Activated naive CD8-positive, alpha-beta T cell (primary cell): ENCODE results near the gene PPP1R1B.

Experiments
- H3K27ac Mint-ChIP-seq: one replicate; pipeline ENCODE4 v1.8.0; 2021; ENCODE audit warnings: mixed read lengths
- H3K27me3 Mint-ChIP-seq: one replicate; pipeline ENCODE4 v1.8.0; 2021; ENCODE audit warnings: mixed read lengths
- H3K36me3 Mint-ChIP-seq: one replicate; pipeline ENCODE4 v1.8.0; 2021; ENCODE audit warnings: mixed read lengths
- H3K4me1 Mint-ChIP-seq: one replicate; pipeline ENCODE4 v1.8.0; 2021; ENCODE audit warnings: low read depth, mixed read lengths
- H3K4me3 Mint-ChIP-seq: one replicate; pipeline ENCODE4 v1.8.0; 2021; ENCODE audit warnings: mild to moderate bottlenecking, mixed read lengths
- H3K9me3 Mint-ChIP-seq: one replicate; pipeline ENCODE4 v1.8.0; 2021; ENCODE audit warnings: low read depth, mixed read lengths

The PPP1R1B gene

DNA sequence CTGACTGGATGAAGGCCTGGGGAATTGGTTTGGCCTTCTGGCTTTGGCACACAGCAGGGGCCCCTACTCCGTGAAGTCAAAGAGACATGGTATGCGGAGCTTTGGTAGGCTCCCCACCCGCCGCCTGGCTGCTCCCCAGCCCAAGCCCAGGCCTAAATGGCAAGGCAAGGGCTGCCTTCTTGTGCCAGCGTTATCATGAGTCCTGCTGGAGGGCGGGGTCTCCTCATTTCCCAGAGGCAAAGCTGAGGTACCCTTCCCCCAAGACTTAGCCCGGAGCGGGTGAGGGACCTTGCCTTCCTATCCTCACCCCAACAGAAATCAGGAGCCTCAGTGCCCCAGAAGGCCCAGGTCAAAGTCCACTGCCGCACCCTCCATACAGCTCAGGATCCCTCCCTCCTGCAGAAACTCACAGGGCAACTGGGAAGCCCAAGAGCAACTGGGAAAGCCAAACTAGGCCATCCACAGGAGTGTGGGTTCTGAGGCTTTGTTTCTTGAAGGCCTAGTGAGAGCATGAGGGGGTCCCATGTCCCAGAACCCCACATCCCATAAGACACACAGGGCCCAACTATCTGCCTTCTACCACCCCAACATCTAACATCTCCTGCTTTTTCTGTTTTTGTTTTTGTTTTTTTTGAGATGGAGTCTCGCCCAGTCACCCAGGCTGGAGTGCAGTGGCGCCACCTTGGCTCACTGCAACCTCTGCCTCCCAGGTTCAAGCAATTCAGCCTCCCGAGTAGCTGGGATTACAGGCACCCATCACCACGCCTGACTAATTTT lies 51.8 kb downstream of the PPP1R1B start:
- H3K4me3 Mint-ChIP-seq: no peak overlapping the region
- H3K9me3 Mint-ChIP-seq: no peaks in the 10 kb centered on the region
- H3K4me1 Mint-ChIP-seq: peaks cover 60% of the 10 kb centered on the region
- peak overlapping the region; percentile 96 for H3K27ac Mint-ChIP-seq
- peaks cover 5% of the 10 kb centered on the region for H3K36me3 Mint-ChIP-seq
- H3K27me3 Mint-ChIP-seq: no peaks in the 10 kb centered on the region

DNA sequence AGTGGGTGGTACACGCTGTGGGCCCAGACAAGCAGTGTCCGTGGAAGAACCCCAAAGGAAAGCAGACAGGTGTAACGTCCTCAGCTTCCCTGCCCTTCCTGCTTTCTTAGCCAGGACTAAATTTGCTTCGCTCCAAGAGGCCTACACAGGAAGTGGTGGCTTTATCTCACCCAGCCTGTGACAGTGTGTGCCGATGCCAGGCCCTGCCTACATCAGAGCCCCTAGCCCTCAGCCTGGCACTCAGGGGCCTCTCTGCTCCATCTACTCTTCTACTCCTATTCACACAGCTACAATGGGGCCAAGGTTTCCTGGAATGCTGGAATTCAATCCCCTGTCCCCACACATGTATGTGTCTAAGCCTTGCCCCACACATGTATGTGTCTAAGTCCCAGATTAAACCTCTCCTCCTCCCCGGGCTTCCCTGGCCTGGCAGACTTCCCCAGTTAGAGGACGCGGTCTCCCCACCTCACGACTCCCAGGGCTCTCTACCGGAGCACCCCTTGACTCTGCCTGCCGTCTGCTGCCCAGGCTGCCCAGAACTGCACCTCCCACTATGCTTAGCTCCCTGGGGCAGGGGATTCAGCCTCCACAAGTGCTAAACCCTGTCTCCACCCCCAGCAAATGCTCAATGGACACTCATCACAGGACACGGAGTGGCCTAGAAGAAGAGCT lies 52.9 kb downstream of the PPP1R1B start:
- Mint-ChIP-seq H3K4me1 (peaks cover 60% of the 10 kb centered on the region), H3K4me3 (peak overlapping the region; percentile 35), H3K36me3 (peaks cover 5% of the 10 kb centered on the region), H3K9me3 (no peaks in the 10 kb centered on the region), H3K27ac (peak overlapping the region; percentile 96), H3K27me3 (no peaks in the 10 kb centered on the region)

DNA sequence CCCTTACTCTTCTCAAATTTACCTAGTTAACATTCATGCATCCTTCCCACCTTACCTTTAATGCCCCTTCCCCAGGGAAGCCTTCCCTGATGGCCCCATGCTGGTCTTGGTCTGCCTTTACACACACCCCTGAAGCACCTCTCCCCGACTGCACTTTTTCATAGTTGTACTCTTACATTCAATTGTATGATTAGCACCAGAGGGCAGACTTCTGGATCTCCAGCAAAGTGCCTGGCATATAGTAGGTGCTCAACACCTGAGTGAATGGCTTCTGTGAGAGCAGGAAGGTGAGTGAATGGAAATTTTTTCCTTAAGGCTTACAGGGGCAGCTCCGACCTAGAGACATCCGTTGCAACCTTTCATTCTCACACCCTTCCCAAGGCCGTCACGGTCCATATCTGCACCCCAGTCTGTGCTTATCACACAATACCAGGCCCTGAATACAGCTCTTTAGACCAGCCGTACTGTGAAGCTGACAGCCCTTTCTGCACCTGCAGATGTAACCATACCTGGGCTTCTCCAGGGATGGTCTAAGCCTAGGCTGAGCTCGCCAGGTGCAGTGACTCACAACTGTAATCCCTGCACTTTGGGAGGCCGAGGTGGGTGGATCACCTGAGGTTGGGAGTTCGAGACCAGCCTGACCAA lies 56.7 kb downstream of the PPP1R1B start:
- H3K27me3 Mint-ChIP-seq: no peaks in the 10 kb centered on the region
- H3K4me3 Mint-ChIP-seq: no peak overlapping the region
- peaks cover 45% of the 10 kb centered on the region for H3K4me1 Mint-ChIP-seq
- no peak overlapping the region for H3K27ac Mint-ChIP-seq
- peaks cover 11% of the 10 kb centered on the region for H3K36me3 Mint-ChIP-seq
- no peaks in the 10 kb centered on the region for H3K9me3 Mint-ChIP-seq

DNA sequence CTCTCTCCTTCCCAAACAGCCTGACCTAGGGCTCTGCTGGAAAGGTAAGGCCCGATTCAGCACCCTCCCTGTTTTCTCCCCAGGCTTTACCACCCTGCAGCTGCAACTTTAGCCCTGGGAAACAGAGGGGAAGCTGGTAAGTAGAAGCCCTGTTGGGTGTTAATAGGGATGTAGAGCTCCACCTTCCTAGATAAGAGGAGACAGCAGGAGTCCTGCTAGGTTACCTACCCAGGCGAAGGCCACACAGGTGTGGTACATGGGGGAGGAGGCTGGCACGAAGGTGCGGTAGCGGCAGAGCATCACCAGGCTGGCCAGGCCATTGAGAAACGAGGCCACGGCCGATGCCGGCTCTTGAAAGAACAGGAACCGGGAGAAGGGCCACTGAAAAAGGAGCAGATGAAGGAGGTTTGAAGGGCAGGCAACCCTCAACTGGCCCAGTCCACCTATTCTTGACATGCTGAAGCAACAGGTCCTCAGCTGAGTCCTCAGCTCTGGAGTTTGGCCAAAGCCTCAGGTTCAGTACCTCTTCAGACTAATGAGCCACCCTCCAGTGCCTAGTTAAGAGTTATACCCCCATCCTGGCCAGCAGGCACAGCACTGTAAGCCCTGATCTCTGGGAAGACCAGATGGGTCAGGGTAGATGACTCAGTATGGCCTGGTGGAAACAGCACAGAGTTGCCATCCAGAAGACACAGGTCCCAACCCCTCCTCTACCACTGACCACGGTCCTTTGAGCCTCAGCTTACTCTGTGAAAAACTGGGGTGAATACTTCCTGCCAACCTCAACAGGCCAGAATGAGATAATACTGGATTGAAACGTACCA lies 57.8 kb downstream of the PPP1R1B start:
- H3K4me3 Mint-ChIP-seq: no peak overlapping the region
- H3K27ac Mint-ChIP-seq: no peak overlapping the region
- H3K9me3 Mint-ChIP-seq: no peaks in the 10 kb centered on the region
- H3K36me3 Mint-ChIP-seq: peaks cover 11% of the 10 kb centered on the region
- no peaks in the 10 kb centered on the region for H3K27me3 Mint-ChIP-seq
- H3K4me1 Mint-ChIP-seq: peaks cover 40% of the 10 kb centered on the region
